Keratinocyte (primary cell): Measurements from ENCODE around the gene MLLT10. TPM values are rescaled to one million over a fixed set of nuclear protein-coding genes. Genes with fewer than 3 reads are reported as not detected.
"Not testable (repeated sequence)": the region's sequence is repeated elsewhere in the genome, so short reads cannot be mapped to it uniquely, and the experiment has no call there.

Experiments used
- DNase-seq: peaks from one replicate; pipeline ENCODE4 v3.0.0-alpha.2; 2011; ENCODE audit warnings: low read depth, missing footprints, low spot score
- FAIRE-seq: peaks from 2 replicates; lab custom pipeline; 2011; peaks lifted over from hg19 to GRCh38; lab: Jason Lieb, UNC
- H2AFZ ChIP-seq: 2 replicates; pipeline ENCODE4 v1.6.0; 2012; ENCODE audit warnings: low read length, control low read depth, inconsistent platforms; ENCODE audit not compliant: control insufficient read depth
- H3K27ac ChIP-seq: 2 replicates; pipeline ENCODE4 v1.5.1; 2011; ENCODE audit warnings: low read length; ENCODE audit not compliant: control insufficient read depth, insufficient read depth
- H3K27me3 ChIP-seq: 3 replicates; pipeline ENCODE4 v1.6.0; 2011; ENCODE audit warnings: low read length; ENCODE audit not compliant: control insufficient read depth, insufficient read depth; ENCODE audit errors: extremely low read depth
- H3K36me3 ChIP-seq, 2 experiments: 2 replicates in 1 of 2; 3 replicates in 1 of 2; pipeline ENCODE4 v1.5.1; 2011; ENCODE audit warnings: low read length in 2 of 2, mild to moderate bottlenecking in 1 of 2; ENCODE audit not compliant: control insufficient read depth in 2 of 2, insufficient read depth in 2 of 2; ENCODE audit errors: extremely low read depth in 1 of 2
- H3K4me1 ChIP-seq: 3 replicates; pipeline ENCODE4 v1.5.1; 2011; ENCODE audit warnings: low read length; ENCODE audit not compliant: control insufficient read depth, insufficient read depth; ENCODE audit errors: extremely low read depth
- H3K4me2 ChIP-seq: 3 replicates; pipeline ENCODE4 v1.6.0; 2011; ENCODE audit warnings: low read depth, low read length; ENCODE audit not compliant: control insufficient read depth, insufficient read depth; ENCODE audit errors: extremely low read depth
- H3K4me3 ChIP-seq, 3 experiments: fragments of 200-600 bp in 1 of 3; sonication (generic) in 1 of 3; 2 replicates in 2 of 3; 3 replicates in 1 of 3; pipeline ENCODE4 v1.5.1; 2011 to 2016; ENCODE audit warnings: low read length in 3 of 3, mild to moderate bottlenecking in 3 of 3, control low read depth in 2 of 3, inconsistent platforms in 1 of 3, low read depth in 1 of 3, mixed read lengths in 1 of 3, mixed run types in 1 of 3, moderate library complexity in 1 of 3; ENCODE audit not compliant: control insufficient read depth in 2 of 3, insufficient read depth in 2 of 3; ENCODE audit errors: extremely low read depth in 1 of 3
- H3K79me2 ChIP-seq: 2 replicates; pipeline ENCODE4 v1.6.0; 2012; ENCODE audit warnings: low read length; ENCODE audit not compliant: control insufficient read depth, insufficient read depth
- H3K9ac ChIP-seq: 3 replicates; pipeline ENCODE4 v1.6.0; 2011; ENCODE audit warnings: low read length; ENCODE audit not compliant: control insufficient read depth, insufficient read depth; ENCODE audit errors: extremely low read depth
- H3K9me1 ChIP-seq: 3 replicates; pipeline ENCODE4 v1.6.0; 2011; ENCODE audit warnings: low read length; ENCODE audit not compliant: control insufficient read depth, insufficient read depth; ENCODE audit errors: extremely low read depth
- H3K9me3 ChIP-seq: 2 replicates; pipeline ENCODE4 v1.5.1; 2012; ENCODE audit warnings: low read depth, low read length; ENCODE audit not compliant: control insufficient read depth
- H4K20me1 ChIP-seq: 3 replicates; pipeline ENCODE4 v1.6.0; 2011; ENCODE audit warnings: low read length; ENCODE audit not compliant: control insufficient read depth, insufficient read depth; ENCODE audit errors: extremely low read depth
- CTCF ChIP-seq, 3 experiments: IDR thresholded peaks in 1 of 3; conservative IDR thresholded peaks in 1 of 3; optimal IDR thresholded peaks in 1 of 3; 2 replicates in 2 of 3; 3 replicates in 1 of 3; pipeline versions ENCODE3 to v1.5.1; 2011; ENCODE audit warnings: low read length in 3 of 3, mild to moderate bottlenecking in 3 of 3, moderate library complexity in 2 of 3, control low read depth in 1 of 3, inconsistent platforms in 1 of 3; ENCODE audit not compliant: insufficient read depth in 2 of 3; ENCODE audit errors: extremely low read depth in 1 of 3
- EZH2 ChIP-seq: IDR thresholded peaks from one replicate; pipeline ENCODE4 v1.6.1; 2012; ENCODE audit warnings: inconsistent platforms, mild to moderate bottlenecking, low read length, moderate library complexity
- dilution Hi-C: fragments of 300-500 bp; cut with MboI; formaldehyde crosslinking; loops from one replicate; pipeline ENCODE4 v1.7.0; 2020; ENCODE audit warnings: low sequenced_read_pairs; ENCODE audit not compliant: extremely low pct_ligation_motif_present
- polyA plus RNA-seq, 5 experiments: library from polyadenylated mRNA; depleted of rRNA in 3 of 5; stranded (reverse) in 3 of 5; stranded (forward) in 1 of 5; unstranded in 1 of 5; fragments of >200 nt; gene quantifications; 1 replicate in 1 of 5; 2 replicates in 3 of 5; 3 replicates in 1 of 5; pipeline versions ENCODE4 v1.2.1 to v1.2.3, GENCODE V29; 2011 to 2012; ENCODE audit warnings: missing spikeins in 2 of 5, low read depth in 1 of 5, low replicate concordance in 1 of 5

Gene MLLT10
- polyA plus RNA-seq, 1 donor (not counting 4 experiments of a cell fraction or from before 2014, with no cell fraction given): 40.2 TPM

DNA sequence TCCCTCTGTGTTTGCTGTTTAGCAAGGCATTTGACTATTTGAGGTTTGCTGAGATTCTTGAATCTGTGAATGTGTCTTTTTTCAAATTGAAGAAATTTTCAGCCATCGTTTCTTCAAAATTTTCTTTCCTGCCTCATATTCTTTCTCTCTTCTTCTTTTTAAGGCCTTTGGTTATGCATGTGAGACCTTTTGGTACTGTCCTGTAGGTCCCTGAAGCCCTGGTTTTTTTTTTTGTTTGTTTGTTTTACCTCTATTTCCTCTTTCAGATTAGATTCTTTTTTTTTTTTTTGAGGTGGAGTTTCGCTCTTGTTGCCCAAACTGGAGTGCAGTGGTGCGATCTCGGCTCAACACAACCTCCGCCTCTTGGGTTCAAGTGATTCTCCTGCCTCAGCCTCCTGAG, 45.3 kb downstream of the MLLT10 start:
- Histone ChIP-seq H3K9me1 (no peaks in the 10 kb centered on the region), H3K27ac (no peak overlapping the region), H3K9me3 (no peaks in the 10 kb centered on the region), H3K9ac (no peak overlapping the region), H3K4me3 (no peak overlapping the region), H4K20me1 (no peaks in the 10 kb centered on the region), H2AFZ (no peak overlapping the region), H3K79me2 (peaks cover 91% of the 10 kb centered on the region), H3K4me2 (no peak overlapping the region), H3K27me3 (no peaks in the 10 kb centered on the region), H3K4me1 (no peaks in the 10 kb centered on the region), H3K36me3 (peaks cover 0 to 4% of the 10 kb centered on the region in 2 experiments)
- dilution Hi-C loops: no loop called here
- DNase-seq (no peak), FAIRE-seq (no peak)
- no peak for TF ChIP-seq EZH2
- no peak for TF ChIP-seq CTCF (optimal IDR thresholded peaks at IDR 0.05 in 1 of 3, IDR thresholded peaks at IDR 0.05 in 1 of 3, conservative IDR thresholded peaks at IDR 0.05 in 1 of 3; ENCODE audit: extremely low read depth in 1 of 3, insufficient read depth in 2 of 3, low read length in 3 of 3)

GRCh38 chr10:21581421-21581834, 47.4 kb downstream of the MLLT10 start:
- H3K79me2 ChIP-seq: peaks cover 80% of the 10 kb centered on the region
- H3K4me1 ChIP-seq, FAIRE-seq, H4K20me1 ChIP-seq, H3K4me2 ChIP-seq, H3K4me3 ChIP-seq, H3K9me3 ChIP-seq, H3K9me1 ChIP-seq, H3K27ac ChIP-seq, H3K27me3 ChIP-seq, H3K9ac ChIP-seq, dilution Hi-C loops, H2AFZ ChIP-seq, DNase-seq, H3K36me3 ChIP-seq: not testable (repeated sequence)

GRCh38 chr10:21584834-21585530, 51.0 kb downstream of the MLLT10 start:
- Histone ChIP-seq H3K27me3 (no peaks in the 10 kb centered on the region), H3K4me3 (no peak overlapping the region), H3K9ac (no peak overlapping the region), H3K36me3 (no peaks in the 10 kb centered on the region), H3K4me2 (no peak overlapping the region), H2AFZ (no peak overlapping the region), H3K4me1 (no peaks in the 10 kb centered on the region), H3K9me3 (no peaks in the 10 kb centered on the region), H4K20me1 (no peaks in the 10 kb centered on the region), H3K9me1 (no peaks in the 10 kb centered on the region), H3K27ac (no peak overlapping the region), H3K79me2 (peaks cover 61% of the 10 kb centered on the region)
- DNase-seq (no peak), FAIRE-seq (no peak)
- TF ChIP-seq CTCF (optimal IDR thresholded peaks at IDR 0.05 in 1 of 3, IDR thresholded peaks at IDR 0.05 in 1 of 3, conservative IDR thresholded peaks at IDR 0.05 in 1 of 3; ENCODE audit: extremely low read depth in 1 of 3, insufficient read depth in 2 of 3, low read length in 3 of 3) (no peak), EZH2 (no peak)
- dilution Hi-C loops: no loop called here
